ENCODE results near the gene PIAS4.

The PIAS4 gene

GRCh38 chr19:3982701-3983541 lies 24.6 kb upstream of the PIAS4 start:
- Histone ChIP-seq H3K27ac (ENCODE audit: extremely low read depth, low read depth, low read length) (peak overlapping the region; percentile 100), H3K36me3 (ENCODE audit: control insufficient read depth in 2 of 2, insufficient read depth in 1 of 2, low read length in 2 of 2) (peaks cover 28 to 68% of the 10 kb centered on the region in 2 experiments), H3K4me1 (ENCODE audit: control insufficient read depth, insufficient read depth, low read length) (peaks cover 11% of the 10 kb centered on the region; the same call in 1 of the 2 replicates), H3K9me3 (ENCODE audit: control insufficient read depth, insufficient read depth, low read depth, low read length) (no peaks in the 10 kb centered on the region), H3K4me3 (ENCODE audit: low read depth, low read length) (peak overlapping the region; percentile 99)
- CTCF ChIA-PET: interaction anchor here (0.6 kb wide), 1 partner anchor 81 kb away, joined by 3 read pairs; no protein-coding TSS in a partner anchor
- POLR2A ChIA-PET: interaction anchor here (1.4 to 8.3 kb wide), 2 partner anchors 12 to 24 kb away, joined by 3 to 258 read pairs; partner anchors contain the start of gene DAPK3
- no peak for TF ChIP-seq ZSCAN5A (tag by site-specific recombination; IDR thresholded peaks at IDR 0.05)
- peak; percentile 86 for TF ChIP-seq KLF17 (tag by site-specific recombination; IDR thresholded peaks at IDR 0.05)
- 0 out of 2 replicates have a peak, but pooled peaks have one; percentile 26 for TF ChIP-seq BCL11A (tag by site-specific recombination; IDR thresholded peaks at IDR 0.05; ENCODE audit: low read depth)
- peak; percentile 11; the same call in 1 of the 2 replicates for TF ChIP-seq ZBTB7A (tag by site-specific recombination; IDR thresholded peaks at IDR 0.05; ENCODE audit: low read depth)
- TF ChIP-seq PRDM4 (tag by site-specific recombination; IDR thresholded peaks at IDR 0.05): no peak
- TF ChIP-seq SALL2 (tag by site-specific recombination; IDR thresholded peaks at IDR 0.05; ENCODE audit: borderline replicate concordance): no peak
- peak; percentile 55; the same call in 1 of the 2 replicates for TF ChIP-seq GLIS2 (tag by site-specific recombination; IDR thresholded peaks at IDR 0.05)
- 0 out of 2 replicates have a peak, but pooled peaks have one; percentile 34 for TF ChIP-seq ZNF148 (tag by site-specific recombination; IDR thresholded peaks at IDR 0.05; ENCODE audit: borderline replicate concordance)
- no peak for TF ChIP-seq ZNF426 (tag by site-specific recombination; IDR thresholded peaks at IDR 0.05)
- TF ChIP-seq ZEB2 (tag by site-specific recombination; IDR thresholded peaks at IDR 0.05): 0 out of 2 replicates have a peak, but pooled peaks have one; percentile 18
- no peak for TF ChIP-seq PBX3 (CRISPR knock-in tag; IDR thresholded peaks at IDR 0.05)
- no peak for TF ChIP-seq ZNF223 (tag by site-specific recombination; IDR thresholded peaks at IDR 0.05)
- TF ChIP-seq ZNF610 (tag by site-specific recombination; IDR thresholded peaks at IDR 0.05; ENCODE audit: borderline replicate concordance): no peak
- TF ChIP-seq ZNF157 (tag by site-specific recombination; IDR thresholded peaks at IDR 0.05): no peak
- peak; percentile 28; the same call in 1 of the 2 replicates for TF ChIP-seq WT1 (tag by site-specific recombination; IDR thresholded peaks at IDR 0.05)
- TF ChIP-seq ZNF600 (tag by site-specific recombination; IDR thresholded peaks at IDR 0.05): peak; percentile 56
- TF ChIP-seq ZNF658 (tag by site-specific recombination; IDR thresholded peaks at IDR 0.05): no peak
- TF ChIP-seq CTCF (tag by site-specific recombination; IDR thresholded peaks at IDR 0.05): no peak
- TF ChIP-seq ZNF473 (tag by site-specific recombination; IDR thresholded peaks at IDR 0.05): no peak
- peak; percentile 56; the same call in 1 of the 2 replicates for TF ChIP-seq KLF8 (tag by site-specific recombination; IDR thresholded peaks at IDR 0.05)
- TF ChIP-seq ZNF792 (tag by site-specific recombination; IDR thresholded peaks at IDR 0.05): no peak
- TF ChIP-seq ZSCAN30 (tag by site-specific recombination; IDR thresholded peaks at IDR 0.05): no peak
- TF ChIP-seq ZNF341 (tag by site-specific recombination; IDR thresholded peaks at IDR 0.05; ENCODE audit: low read depth): 0 out of 2 replicates have a peak, but pooled peaks have one; percentile 23

Measured in HEK293 (cell line).